ENCODE measurements around the gene CSHL1.
"Not testable (repeated sequence)": the region's sequence is repeated elsewhere in the genome, so short reads cannot be mapped to it uniquely, and the experiment has no call there.

CSHL1 gene

GRCh38 chr17:63940584-63940983, 29.5 kb upstream of the CSHL1 start:
- no peak for DNase-seq (ENCODE audit: low read depth, low spot score)

- no peak for DNase-seq (ENCODE audit: low read depth, low spot score)
Measured at GRCh38 chr17:63939884-63940283, 28.8 kb upstream of the CSHL1 start.

- no peak for DNase-seq (ENCODE audit: low read depth, low spot score)
Measured at GRCh38 chr17:63939401-63939800, 28.3 kb upstream of the CSHL1 start.

GRCh38 chr17:63937920-63938319, 26.9 kb upstream of the CSHL1 start:
- no peak for DNase-seq (ENCODE audit: low read depth, low spot score)

- DNase-seq (ENCODE audit: low read depth, low spot score) = no peak
Measured at GRCh38 chr17:63937319-63937718, 26.3 kb upstream of the CSHL1 start.

GRCh38 chr17:63934183-63935112, 23.4 kb upstream of the CSHL1 start:
- DNase-seq (ENCODE audit: low read depth, low spot score) = no peak

GRCh38 chr17:63933598-63933997, 22.5 kb upstream of the CSHL1 start:
- DNase-seq (ENCODE audit: low read depth, low spot score) = no peak

GRCh38 chr17:63932721-63933120, 21.7 kb upstream of the CSHL1 start:
- no peak for DNase-seq (ENCODE audit: low read depth, low spot score)

- DNase-seq (ENCODE audit: low read depth, low spot score) = no peak
Measured at GRCh38 chr17:63931981-63932561, 21.0 kb upstream of the CSHL1 start, which contains the start of gene CD79B. Gene CD79B (minus strand): TSS chr17:63932331. CDS start chr17:63932261, 70 bp downstream.

- peak; percentile 66 for DNase-seq (ENCODE audit: low read depth, low spot score)
Measured at GRCh38 chr17:63930951-63931575, 20.0 kb upstream of the CSHL1 start.

GRCh38 chr17:63929860-63930766, 19.1 kb upstream of the CSHL1 start:
- DNase-seq (ENCODE audit: low read depth, low spot score) = no peak

- no peak for DNase-seq (ENCODE audit: low read depth, low spot score)
Measured at GRCh38 chr17:63928966-63929695, 18.1 kb upstream of the CSHL1 start.

- DNase-seq (ENCODE audit: low read depth, low spot score) = no peak
Measured at GRCh38 chr17:63928172-63928666, 17.2 kb upstream of the CSHL1 start.

GRCh38 chr17:63927464-63928171, 16.6 kb upstream of the CSHL1 start:
- no peak for DNase-seq (ENCODE audit: low read depth, low spot score)

- DNase-seq (ENCODE audit: low read depth, low spot score) = no peak
Measured at GRCh38 chr17:63926164-63926563, 15.1 kb upstream of the CSHL1 start.

- DNase-seq (ENCODE audit: low read depth, low spot score) = no peak
Measured at GRCh38 chr17:63925615-63926014, 14.6 kb upstream of the CSHL1 start.

GRCh38 chr17:63922402-63922801, 11.3 kb upstream of the CSHL1 start:
- DNase-seq (ENCODE audit: low read depth, low spot score) = not testable (repeated sequence)

GRCh38 chr17:63920779-63921178, 9.7 kb upstream of the CSHL1 start:
- DNase-seq (ENCODE audit: low read depth, low spot score) = not testable (repeated sequence)

- not testable (repeated sequence) for DNase-seq (ENCODE audit: low read depth, low spot score)
Measured at GRCh38 chr17:63920050-63920449, 9.0 kb upstream of the CSHL1 start.

- DNase-seq (ENCODE audit: low read depth, low spot score) = peak; percentile 85
Measured at GRCh38 chr17:63919311-63919723, 8.3 kb upstream of the CSHL1 start.
